NCI-H2107 (cell line): Measurements from ENCODE around the gene ABCG2.

ENCODE experiments used
- DNase-seq: peaks from one replicate; lab custom pipeline; 2025; lab: John Stamatoyannopoulos, UW

Gene ABCG2

DNA sequence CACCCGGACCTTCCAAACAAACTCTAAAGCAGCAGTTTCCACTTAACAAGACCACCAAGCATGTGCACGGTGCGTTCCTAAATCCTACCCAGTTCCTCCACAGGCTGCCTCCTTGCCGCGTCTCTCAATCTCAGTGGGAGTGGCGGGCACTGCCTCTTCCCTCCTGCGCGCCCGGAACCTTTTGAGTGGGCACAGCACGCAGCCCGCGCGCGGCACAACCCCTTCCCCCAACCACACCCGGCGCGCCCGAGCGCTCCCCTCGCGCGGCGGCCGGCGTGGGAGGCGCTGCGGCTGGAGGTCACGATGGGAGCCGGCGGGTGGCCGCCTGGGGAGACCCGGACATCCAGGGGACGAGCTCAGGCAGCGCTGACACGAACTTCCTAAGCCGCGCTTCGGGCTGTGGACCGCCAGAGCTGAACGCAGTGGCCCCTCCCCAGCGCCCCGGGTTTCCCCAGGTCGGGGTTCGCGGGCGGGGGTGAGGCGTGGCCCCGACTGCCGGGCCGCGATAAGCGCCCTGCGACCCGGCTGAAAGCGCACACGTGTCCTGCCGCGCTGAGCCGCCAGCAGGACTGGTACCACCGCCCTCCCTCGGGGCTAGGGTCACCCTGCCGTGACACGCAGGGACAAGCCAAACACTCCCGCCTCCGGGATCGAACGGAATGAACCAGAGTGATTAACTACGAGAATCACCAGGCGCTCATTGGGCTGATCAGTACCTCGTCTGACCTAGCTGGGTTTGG, at the start of gene ABCG2:
Gene ABCG2, minus strand, starts transcription at position 151 of the 740 bp plus-strand sequence. CDS start 18,644 bp downstream, outside the sequence.
- no peak for DNase-seq

GRCh38 chr4:88208156-88208555, 49.7 kb upstream of the ABCG2 start:
- DNase-seq: no peak

DNA sequence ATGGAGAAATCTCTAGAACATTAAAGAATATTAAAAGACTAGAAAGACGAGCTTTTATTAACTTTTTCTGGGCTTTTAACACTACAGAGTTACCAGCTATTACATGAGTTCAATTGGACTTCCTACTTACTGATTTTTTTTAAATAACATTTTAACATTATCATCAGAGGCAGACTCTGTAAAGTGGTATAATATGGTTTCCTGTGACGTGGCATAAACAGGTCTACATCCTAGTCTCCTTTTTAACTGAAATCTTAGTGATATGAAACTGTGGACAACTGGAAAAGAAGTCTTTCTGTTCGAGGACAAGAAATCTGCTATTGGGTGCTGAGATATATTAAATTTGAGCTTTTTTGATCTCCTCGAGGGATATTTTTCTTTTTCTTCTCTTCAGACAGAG, 48.7 kb upstream of the ABCG2 start:
- DNase-seq: no peak

GRCh38 chr4:88204882-88205281, 46.4 kb upstream of the ABCG2 start:
- no peak for DNase-seq

- DNase-seq: no peak
Measured at GRCh38 chr4:88202443-88202842, 44.0 kb upstream of the ABCG2 start.

DNA sequence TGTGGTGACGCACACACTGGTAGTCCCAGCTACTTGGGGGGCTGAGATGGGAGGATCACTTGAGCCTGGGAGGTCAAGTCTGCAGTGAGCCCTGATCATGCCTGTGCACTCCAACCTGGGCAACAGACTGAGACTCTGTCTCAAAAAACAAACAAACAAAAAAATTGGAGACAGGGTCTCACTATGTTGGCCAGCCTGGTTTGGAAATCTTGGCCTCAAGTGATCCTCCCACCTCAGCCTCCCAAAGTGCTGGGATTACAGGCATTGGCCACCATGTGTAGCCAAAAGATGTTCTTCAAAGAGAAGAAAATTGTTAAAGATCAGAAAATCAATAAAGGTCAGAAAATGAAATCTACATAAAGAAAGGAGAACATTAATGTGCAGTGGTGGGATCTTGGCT, 41.7 kb upstream of the ABCG2 start:
- no peak for DNase-seq

- DNase-seq: no peak
Measured at GRCh38 chr4:88196523-88197185, 38.2 kb upstream of the ABCG2 start.

- no peak for DNase-seq
Measured at GRCh38 chr4:88196013-88196365, 37.5 kb upstream of the ABCG2 start.

GRCh38 chr4:88195328-88196012, 37.0 kb upstream of the ABCG2 start:
- DNase-seq: no peak

GRCh38 chr4:88191404-88191803, 33.0 kb upstream of the ABCG2 start:
- no peak for DNase-seq

DNA sequence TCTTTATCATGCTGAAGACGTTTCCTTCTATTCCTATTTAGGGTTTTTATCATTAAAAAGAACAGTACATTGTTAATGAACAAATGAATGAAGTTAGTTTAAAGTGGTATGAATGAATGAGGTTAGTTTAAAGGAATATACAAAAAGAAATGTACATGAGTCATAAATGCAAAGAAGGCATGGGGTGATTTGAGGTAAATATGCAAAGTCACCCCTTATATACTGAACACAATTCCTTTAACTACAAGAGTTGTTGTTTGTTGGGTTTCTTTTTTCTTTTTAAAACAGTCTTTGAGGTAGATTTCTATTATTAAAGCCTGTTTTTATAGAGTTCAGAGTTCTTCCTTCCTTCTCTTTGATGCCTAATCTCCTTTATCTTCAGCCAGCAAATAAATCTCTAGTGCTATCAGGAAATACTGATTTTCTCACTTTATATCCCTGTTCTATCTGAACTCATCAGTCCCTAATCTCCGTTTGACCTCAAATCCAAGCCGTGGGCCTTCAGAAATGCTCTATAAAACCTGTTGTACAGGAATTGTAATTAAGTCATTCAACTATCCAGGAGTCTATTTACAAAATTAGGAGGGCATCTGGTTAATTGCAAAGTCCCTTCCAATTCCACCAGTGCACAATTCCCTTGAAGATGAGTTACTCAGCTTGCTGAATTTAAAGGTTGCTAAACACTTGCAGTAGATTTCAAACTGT, 31.6 kb upstream of the ABCG2 start:
- DNase-seq: no peak

GRCh38 chr4:88189418-88189738, 30.9 kb upstream of the ABCG2 start:
- no peak for DNase-seq

DNA sequence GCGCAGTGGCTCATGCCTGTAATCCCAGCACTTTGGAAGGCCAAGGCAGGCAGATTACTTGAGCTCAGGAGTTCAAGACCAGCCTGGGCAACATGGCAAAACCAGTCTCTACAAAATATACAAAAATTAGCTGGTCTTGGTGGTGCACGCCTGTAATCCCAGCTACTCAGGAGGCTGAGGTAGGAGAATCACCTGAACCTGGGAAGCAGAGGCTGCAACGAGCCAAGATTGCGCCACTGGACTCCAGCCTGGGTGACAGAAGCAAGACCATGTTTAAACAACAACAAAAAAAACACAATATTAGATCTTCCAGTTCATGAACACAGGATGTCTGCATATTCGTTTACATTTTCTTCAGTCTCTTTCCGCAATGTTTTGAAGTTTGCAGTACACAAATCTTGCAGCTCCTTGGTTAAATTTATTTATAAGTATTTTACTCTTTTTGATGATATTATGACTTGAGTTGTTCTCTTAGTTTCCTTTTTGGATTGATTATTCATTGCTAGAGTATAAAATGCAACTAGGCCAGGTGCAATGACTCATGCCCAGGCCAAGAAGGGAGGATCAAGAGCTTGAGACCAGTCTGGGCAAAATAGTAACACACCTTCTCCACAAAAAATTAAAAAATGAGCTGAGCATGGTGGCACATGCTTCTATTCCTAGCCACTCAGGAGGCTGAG, 30.4 kb upstream of the ABCG2 start:
- no peak for DNase-seq

DNA sequence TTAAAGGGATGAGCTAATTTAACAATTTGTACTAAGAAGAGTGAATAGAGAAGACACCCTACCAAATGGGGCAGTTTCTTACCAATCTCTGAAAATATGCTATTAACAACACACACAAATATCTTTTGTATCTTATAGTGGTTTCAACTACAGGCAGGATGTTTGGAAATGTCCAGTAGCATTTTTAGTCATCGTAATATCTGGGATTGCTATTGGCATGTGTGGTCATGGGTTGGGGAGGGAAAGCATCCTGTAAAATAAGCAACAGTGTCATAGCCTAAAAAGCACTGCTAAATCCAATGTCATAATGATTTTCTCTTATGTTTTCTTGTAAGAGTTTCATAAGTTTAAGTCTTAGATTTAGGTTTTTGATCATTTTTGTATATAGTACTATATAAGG, 29.3 kb upstream of the ABCG2 start:
- DNase-seq: no peak

DNA sequence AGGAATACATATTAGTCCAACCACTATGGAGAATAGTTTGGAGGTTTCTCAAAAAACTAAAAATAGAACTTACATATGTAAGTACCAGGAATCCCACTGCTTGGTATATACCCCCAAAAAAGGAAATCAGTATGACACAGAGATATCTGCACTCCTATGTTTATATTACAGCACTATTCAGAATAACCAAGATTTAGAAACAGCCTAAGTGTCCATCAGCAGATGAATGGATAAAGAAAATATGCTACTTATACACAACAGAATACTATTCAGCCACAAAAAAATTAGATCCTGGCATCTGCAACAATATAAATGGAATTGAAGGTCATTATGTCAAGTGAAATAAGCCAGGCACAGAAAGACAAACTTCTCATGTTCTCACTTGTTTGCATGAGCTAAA, 27.5 kb upstream of the ABCG2 start:
- DNase-seq: no peak

DNA sequence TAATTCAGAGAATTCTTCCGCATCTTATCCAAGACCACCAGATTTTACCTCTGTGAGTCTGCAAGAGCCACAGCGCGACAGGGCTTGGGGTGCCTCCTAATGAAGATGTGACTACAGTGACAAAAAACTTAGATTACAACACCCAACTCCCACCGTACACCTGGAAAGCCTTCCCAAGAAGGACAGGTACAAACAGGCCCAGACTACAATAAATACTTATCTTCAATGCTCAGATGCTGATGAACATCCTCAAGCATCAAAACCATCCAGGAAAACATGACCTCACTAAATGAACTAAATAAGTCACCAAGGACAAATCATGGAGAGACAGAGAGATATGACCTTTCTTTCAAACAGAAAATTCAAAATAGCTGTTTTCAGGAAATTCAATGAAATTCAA, 20.8 kb upstream of the ABCG2 start:
- DNase-seq: no peak

DNA sequence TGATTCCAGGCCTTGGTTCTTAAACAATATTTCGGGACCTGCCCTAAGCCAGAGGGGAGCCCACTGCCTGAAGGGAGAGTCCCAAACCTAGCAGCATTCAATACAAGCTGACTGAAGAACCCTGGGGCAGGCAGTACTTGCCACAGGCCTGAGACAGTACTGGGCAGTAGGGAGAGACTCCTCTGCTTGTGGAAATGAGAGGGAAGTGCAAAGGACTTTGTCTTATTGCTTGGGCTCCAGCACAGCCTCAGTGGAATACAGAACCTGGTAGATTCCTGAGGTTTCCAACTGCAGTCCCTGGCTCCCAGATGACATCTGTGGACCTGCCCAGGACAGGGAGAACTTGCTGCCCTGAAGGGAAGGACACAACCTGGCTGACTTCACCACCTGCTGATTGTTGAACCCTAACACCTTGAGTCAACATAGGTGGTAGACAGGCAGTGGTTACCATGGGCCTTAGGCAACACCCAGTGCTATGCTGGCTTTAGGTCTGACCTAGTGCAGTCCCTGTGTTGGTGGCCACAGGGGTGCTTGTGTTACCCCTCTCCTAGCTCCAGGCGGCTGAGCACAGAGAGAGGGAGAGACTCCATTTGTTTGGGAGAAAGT, 20.3 kb upstream of the ABCG2 start:
- no peak for DNase-seq

DNA sequence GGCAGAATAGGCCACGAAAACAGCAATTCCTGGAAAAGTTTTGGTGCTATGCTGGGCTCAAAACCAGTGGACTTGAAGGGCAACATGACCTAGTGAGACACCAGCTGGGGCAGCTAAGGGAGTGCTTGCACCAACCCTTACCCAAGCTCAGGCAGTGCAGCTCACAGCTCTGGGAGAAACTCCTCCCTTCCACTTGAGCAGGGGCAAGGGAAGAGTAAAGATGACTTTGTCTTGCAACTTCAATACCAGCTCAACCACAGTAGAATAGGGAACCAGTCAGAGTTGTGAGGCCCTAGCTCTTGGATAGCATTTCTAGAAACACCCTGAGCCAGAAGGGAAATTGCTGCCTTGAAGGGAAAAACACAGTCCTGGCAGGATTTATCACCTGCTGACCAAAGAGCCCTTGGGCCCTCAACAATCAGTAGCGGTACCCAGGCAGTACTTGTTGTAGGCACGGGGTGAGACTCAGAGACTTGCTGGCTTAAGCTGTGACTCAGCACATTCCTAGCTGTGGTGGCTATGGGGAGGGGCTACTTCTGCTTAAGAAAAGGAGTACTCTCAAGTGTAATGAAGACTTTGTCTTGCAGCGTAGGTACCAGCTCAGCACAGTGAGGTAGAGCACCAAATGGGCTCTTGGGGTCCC, 19.7 kb upstream of the ABCG2 start:
- DNase-seq: no peak

- DNase-seq: no peak
Measured at GRCh38 chr4:88172987-88173386, 14.5 kb upstream of the ABCG2 start.

DNA sequence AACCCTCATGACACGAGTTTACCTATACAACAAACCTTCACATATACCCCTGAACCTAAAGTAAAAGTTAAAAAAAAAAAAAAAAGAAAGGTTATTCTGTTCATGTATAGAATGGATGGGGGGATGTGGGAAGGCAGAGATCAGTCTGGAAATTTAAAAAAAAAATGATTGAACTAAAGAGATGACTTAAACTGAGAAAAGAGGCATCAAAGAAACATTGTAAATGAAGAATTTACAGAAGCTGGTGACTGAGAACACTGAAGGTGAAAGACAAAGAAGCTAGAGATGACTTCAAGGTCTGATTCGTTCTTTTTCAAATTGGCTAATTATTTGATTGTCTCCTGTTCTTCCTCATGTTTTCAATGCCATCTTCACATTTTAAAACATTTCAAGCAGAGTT, 12.8 kb upstream of the ABCG2 start:
- DNase-seq: no peak

DNA sequence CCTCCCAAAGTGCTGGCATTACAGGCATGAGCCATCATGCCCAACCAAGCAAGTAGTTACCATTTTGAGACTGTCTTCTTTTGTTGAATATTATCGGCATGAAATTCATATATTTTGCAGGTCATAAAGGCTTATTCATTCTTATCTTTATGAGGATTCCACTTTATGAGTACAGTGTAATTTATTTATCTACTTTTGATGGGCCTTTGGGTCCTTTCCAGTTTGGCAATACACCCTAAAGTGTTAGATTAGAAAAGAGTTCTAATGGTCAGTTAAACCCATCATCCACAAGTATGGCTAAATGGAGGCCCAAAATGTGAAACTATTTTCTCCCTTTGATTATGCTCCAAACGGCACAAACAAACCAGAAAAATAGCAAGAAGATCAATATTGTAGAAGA, 10.9 kb upstream of the ABCG2 start:
- no peak for DNase-seq
